ENCODE results near the gene SULF2. TPM values are rescaled to one million over a fixed set of nuclear protein-coding genes. Genes with fewer than 3 reads are reported as not detected.
"Not testable (repeated sequence)": the region's sequence is repeated elsewhere in the genome, so short reads cannot be mapped to it uniquely, and the experiment has no call there.

The SULF2 gene
- 18.5 and 22.9 TPM in 2 replicates for total RNA-seq
- long read RNA-seq, partial matches to known transcripts: 6 of 9 reads
- long read RNA-seq, other reads (novel, unspliced or antisense): 3 of 9 reads

DNA sequence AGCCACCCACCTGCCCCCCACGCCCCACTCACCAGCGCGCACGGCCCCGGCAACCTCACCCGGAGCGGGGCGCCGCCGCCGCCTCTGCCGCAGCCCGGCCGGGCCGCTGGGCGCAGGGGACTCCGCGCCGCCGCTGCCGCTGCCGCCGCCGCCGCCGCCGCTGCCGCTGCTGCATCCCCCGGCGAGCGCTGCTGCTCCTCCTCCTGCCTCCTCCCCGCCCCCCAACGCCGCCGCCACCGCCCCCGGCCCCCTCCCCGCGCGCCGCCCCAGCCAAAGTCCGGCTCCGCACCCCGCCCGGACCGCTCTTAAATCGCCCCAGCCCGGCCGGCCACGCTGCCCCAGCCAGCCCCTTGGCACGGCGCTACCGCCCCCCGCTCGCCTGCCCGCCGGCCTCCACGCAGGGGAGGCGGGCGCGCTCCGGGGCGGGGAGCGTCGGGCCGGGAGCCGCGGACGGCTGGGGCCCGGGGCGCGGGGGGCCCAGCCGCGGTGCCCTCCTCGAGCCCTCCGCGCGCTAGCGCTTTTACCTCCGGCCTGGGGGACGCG, at the start of gene SULF2:
Gene SULF2, minus strand, starts transcription at position 171 of the 543 bp plus-strand sequence. CDS start 28,118 bp downstream, outside the sequence.
- peak within 1 kb of the TSS; percentile 89 for H3K4me3 Mint-ChIP-seq
- H3K9me3 Mint-ChIP-seq: no peaks in the 10 kb centered on the region
- H3K36me3 Mint-ChIP-seq (ENCODE audit: low read depth): no peaks in the 10 kb centered on the region
- H3K4me1 Mint-ChIP-seq: peaks cover 61% of the 10 kb centered on the region
- DNase-seq (ENCODE audit: low read depth, low spot score): no peak
- peaks cover 33% of the 10 kb centered on the region for H3K27me3 Mint-ChIP-seq (ENCODE audit: low read depth)
- H3K27ac Mint-ChIP-seq (ENCODE audit: unreplicated experiment): peak within 1 kb of the TSS; percentile 86
- TF ChIP-seq, protein P1, sequence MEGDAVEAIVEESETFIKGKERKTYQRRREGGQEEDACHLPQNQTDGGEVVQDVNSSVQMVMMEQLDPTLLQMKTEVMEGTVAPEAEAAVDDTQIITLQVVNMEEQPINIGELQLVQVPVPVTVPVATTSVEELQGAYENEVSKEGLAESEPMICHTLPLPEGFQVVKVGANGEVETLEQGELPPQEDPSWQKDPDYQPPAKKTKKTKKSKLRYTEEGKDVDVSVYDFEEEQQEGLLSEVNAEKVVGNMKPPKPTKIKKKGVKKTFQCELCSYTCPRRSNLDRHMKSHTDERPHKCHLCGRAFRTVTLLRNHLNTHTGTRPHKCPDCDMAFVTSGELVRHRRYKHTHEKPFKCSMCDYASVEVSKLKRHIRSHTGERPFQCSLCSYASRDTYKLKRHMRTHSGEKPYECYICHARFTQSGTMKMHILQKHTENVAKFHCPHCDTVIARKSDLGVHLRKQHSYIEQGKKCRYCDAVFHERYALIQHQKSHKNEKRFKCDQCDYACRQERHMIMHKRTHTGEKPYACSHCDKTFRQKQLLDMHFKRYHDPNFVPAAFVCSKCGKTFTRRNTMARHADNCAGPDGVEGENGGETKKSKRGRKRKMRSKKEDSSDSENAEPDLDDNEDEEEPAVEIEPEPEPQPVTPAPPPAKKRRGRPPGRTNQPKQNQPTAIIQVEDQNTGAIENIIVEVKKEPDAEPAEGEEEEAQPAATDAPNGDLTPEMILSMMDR (conservative IDR thresholded peaks at IDR 0.05): no peak

DNA sequence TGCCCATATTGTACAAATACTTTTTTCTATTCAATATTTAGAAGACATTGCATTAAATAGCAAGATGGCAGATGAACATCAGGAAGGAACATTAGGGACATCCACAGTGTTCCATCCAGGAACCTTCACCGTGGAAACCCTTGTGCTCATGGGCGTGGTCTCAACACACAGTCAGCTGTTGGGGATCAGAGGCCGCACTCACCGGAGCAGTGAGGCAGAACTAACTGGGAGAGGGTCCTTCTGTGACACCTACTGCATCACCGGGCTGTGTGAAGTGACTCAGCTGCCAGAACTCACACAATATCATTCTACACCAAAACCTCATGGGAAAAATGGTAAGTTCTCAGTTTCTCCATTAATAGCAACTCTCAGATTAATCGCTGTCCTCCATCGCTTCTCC, 46.4 kb upstream of the SULF2 start:
- not testable (repeated sequence) for H3K4me1 Mint-ChIP-seq; H3K36me3 Mint-ChIP-seq (ENCODE audit: low read depth); DNase-seq (ENCODE audit: low read depth, low spot score); H3K27me3 Mint-ChIP-seq (ENCODE audit: low read depth); H3K27ac Mint-ChIP-seq (ENCODE audit: unreplicated experiment); H3K4me3 Mint-ChIP-seq; H3K9me3 Mint-ChIP-seq

DNA sequence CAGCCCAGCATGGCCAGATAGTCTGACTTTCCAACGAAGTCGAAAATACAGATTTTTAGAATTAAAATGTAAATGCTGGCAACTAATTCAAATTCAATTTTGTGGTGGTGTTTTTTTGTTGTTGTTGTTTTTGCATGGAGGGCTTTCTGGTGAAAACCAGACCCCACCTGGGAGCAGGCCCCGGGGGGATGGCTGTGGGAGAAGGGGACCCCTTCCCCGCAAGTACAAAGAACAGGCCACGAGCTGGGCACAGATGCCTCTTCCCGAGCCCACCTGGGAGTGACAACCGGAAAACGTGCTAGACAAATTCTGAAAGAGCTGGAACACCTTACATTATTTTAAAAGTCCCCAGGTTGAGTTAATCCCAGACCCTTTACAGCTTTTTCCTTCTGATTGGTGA, 41.4 kb upstream of the SULF2 start:
- not testable (repeated sequence) for H3K27ac Mint-ChIP-seq (ENCODE audit: unreplicated experiment); H3K9me3 Mint-ChIP-seq; DNase-seq (ENCODE audit: low read depth, low spot score); H3K4me3 Mint-ChIP-seq; H3K4me1 Mint-ChIP-seq; H3K27me3 Mint-ChIP-seq (ENCODE audit: low read depth); H3K36me3 Mint-ChIP-seq (ENCODE audit: low read depth)

DNA sequence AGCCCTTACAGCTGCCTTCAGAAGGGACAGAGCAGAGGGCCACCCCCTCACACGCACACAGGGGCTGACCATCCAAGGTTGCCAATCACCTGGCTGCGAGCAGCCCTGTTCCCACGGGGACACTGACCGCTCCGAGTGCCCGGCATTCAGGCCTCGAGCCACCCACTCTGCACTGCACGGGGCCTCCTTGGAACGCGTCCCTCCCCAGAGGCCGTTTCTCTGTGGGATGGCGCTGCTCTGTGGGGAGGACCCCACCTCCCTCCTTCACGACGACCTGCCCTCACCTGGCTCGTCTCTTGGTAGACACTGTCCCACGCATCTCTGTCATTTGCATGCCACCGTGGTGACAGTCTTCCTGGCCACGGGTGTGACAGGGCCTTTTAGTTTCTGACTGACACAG, 40.7 kb upstream of the SULF2 start:
- H3K4me1 Mint-ChIP-seq; H3K4me3 Mint-ChIP-seq; H3K27me3 Mint-ChIP-seq (ENCODE audit: low read depth); H3K9me3 Mint-ChIP-seq; H3K36me3 Mint-ChIP-seq (ENCODE audit: low read depth); H3K27ac Mint-ChIP-seq (ENCODE audit: unreplicated experiment); DNase-seq (ENCODE audit: low read depth, low spot score): not testable (repeated sequence)

DNA sequence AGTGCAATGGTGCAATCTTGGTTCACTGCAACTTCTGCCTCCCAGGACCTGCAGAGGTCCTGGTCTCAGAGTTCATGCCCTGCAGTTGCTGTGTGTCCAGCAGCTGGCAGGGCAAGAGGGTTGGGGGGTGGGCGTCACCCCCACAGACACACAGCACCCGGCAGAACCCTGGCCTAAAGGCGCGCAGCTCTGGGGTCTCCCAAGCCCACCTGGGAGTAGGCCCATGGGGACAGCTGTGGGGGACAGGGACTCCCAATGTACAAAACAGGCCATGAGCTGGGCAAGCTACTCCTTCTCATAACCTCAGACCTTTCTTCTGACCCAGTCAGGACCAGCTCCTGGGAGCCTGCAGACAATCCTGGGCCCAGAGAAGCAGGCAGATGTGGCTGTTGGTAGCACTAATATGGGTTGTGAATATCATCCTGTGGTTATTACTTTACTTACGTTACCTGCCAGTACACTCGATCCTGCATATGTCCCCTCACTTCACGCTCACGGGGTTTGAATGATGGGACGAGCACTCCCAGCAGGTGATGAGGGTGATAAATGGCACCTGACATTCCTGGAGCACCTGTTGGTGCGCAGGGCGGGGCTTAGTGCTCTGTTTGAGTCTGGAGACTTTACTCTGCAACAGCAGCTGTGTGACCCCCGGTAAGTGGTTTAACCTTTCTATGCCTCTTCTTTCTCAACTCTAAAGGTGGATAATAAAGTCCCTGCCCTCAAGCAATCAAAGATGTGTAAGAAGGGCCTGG, 39.9 kb upstream of the SULF2 start:
- H3K9me3 Mint-ChIP-seq: no peaks in the 10 kb centered on the region
- no peak overlapping the region for H3K4me3 Mint-ChIP-seq
- H3K27me3 Mint-ChIP-seq (ENCODE audit: low read depth): peaks cover 6% of the 10 kb centered on the region

DNA sequence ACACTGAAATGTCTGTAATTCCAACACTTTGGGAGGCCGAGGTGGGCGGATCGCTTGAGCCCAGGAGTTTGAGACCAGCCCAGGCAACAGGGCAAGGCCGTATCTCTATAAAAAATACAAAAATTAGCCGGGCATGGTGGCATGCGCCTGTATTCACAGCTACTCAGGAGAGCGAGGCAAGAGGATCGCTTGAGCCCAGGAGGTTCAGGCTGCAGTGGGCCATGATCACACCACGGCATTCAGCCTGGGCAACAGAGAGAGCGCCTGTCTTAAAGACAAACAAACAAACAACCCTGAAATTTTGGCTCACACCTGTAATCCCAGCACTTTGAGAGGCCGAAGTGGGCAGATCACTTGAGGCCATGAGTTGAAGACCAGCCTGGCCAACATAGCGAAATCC, 38.7 kb upstream of the SULF2 start:
- not testable (repeated sequence) for DNase-seq (ENCODE audit: low read depth, low spot score); H3K36me3 Mint-ChIP-seq (ENCODE audit: low read depth); H3K4me3 Mint-ChIP-seq; H3K27me3 Mint-ChIP-seq (ENCODE audit: low read depth); H3K4me1 Mint-ChIP-seq; H3K27ac Mint-ChIP-seq (ENCODE audit: unreplicated experiment); H3K9me3 Mint-ChIP-seq

More for the DNA sequence above, 39.9 kb upstream of the SULF2 start:
- Mint-ChIP-seq H3K27ac (ENCODE audit: unreplicated experiment) (no peak overlapping the region), H3K4me1 (no peaks in the 10 kb centered on the region), H3K36me3 (ENCODE audit: low read depth) (no peaks in the 10 kb centered on the region)
- DNase-seq (ENCODE audit: low read depth, low spot score): no peak
- TF ChIP-seq, protein P1 (conservative IDR thresholded peaks at IDR 0.05): no peak

DNA sequence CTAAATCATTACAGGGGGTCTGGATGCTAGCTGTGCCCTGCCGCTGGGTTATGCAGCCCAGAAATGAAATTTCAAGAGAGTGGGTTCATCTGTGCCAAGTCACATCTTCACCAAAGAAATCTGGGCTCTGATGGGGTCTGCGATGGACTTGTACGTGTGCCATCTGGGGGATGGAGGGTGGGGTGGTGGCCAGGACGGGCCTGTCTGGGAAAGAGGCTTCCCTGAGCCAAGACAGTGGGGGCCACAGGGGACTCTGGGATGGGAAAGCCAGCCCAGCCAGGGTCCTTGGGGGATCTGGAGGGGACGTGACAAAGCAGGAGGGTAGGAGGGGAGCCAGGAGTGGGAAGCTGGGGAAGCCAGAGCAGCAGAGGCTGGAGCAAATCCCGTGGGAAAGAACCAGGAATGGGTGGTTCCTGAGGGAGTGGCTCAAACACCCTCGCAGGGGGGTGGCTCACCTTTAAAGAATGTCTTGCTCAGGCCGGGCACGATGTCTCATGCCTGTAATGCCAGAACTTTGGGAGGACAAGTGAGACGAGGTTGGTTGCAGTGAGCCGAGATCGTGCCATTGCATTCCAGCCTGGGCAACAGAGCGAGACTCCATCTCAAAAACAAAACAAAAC, 36.3 kb upstream of the SULF2 start:
- TF ChIP-seq, protein P1 (conservative IDR thresholded peaks at IDR 0.05): no peak

More for the DNA sequence above, 36.3 kb upstream of the SULF2 start:
- DNase-seq (ENCODE audit: low read depth, low spot score): no peak
- H3K4me1 Mint-ChIP-seq: no peaks in the 10 kb centered on the region
- no peak overlapping the region for H3K4me3 Mint-ChIP-seq
- H3K9me3 Mint-ChIP-seq: no peaks in the 10 kb centered on the region
- no peak overlapping the region for H3K27ac Mint-ChIP-seq (ENCODE audit: unreplicated experiment)
- peaks cover 12% of the 10 kb centered on the region for H3K27me3 Mint-ChIP-seq (ENCODE audit: low read depth)
- H3K36me3 Mint-ChIP-seq (ENCODE audit: low read depth): no peaks in the 10 kb centered on the region
